GM12878 (cell line): Measurements from ENCODE around the gene DAPK3. TPM values are rescaled to one million over a fixed set of nuclear protein-coding genes. Genes with fewer than 3 reads are reported as not detected.

Experiments
- ATAC-seq: fragments of 200-7000 bp; cut with Tn5 transposase; 3 replicates; pipeline ENCODE4 v1.9.1; 2020; ENCODE audit warnings: mild to moderate bottlenecking, moderate library complexity
- BruUV-seq: library from RNA; stranded (reverse); fragments of 400-500 nt; replicated peaks from 2 replicates; lab custom pipeline; 2021; lab: Mats Ljungman, UMichigan
- CTCF ChIA-PET: fragments of 300-600 bp; sonication (Branson Sonifier 250); formaldehyde crosslinking; extraction: SDS; loops from one replicate; lab custom pipeline; 2021; ENCODE audit warnings: inconsistent platforms; lab: Yijun Ruan, JAX
- POLR2A ChIA-PET: fragments of 350-600 bp; formaldehyde crosslinking; extraction: SDS; loops from one replicate; lab custom pipeline; 2021; ENCODE audit warnings: inconsistent platforms; lab: Charles Lee
- RAD21 ChIA-PET: fragments of 300-600 bp; sonication (Branson Sonifier 250); formaldehyde crosslinking; loops from one replicate; lab custom pipeline; 2023; ENCODE audit warnings: antibody characterized with exemption; ENCODE audit not compliant: unreplicated experiment; lab: Charles Lee
- SMC1A ChIA-PET: fragments of 300-600 bp; sonication (Branson Sonifier 250); formaldehyde crosslinking; loops from one replicate; lab custom pipeline; 2023; ENCODE audit not compliant: unreplicated experiment, uncharacterized antibody; lab: Charles Lee
- DNase-seq: peaks from one replicate; pipeline ENCODE4 v3.0.0-alpha.2; 2011; ENCODE audit warnings: low read depth, low spot score
- FAIRE-seq: peaks from 3 replicates; lab custom pipeline; 2011; peaks lifted over from hg19 to GRCh38; lab: Jason Lieb, UNC
- H2AFZ ChIP-seq: 2 replicates; pipeline ENCODE4 v1.6.0; 2011; ENCODE audit warnings: low read depth, low read length, control low read depth; ENCODE audit not compliant: control insufficient read depth
- H3K27ac ChIP-seq: 2 replicates; pipeline ENCODE4 v1.5.1; 2011; ENCODE audit warnings: control low read depth; ENCODE audit not compliant: control insufficient read depth, insufficient read depth
- H3K27me3 ChIP-seq, 2 experiments: replicated peaks in 1 of 2; 2 replicates each; pipeline versions ENCODE4 v1.6.0 to v1.6.1; 2011; ENCODE audit warnings: low read length in 1 of 2; ENCODE audit not compliant: control insufficient read depth in 2 of 2, insufficient read depth in 2 of 2
- H3K36me3 ChIP-seq, 2 experiments: 2 replicates each; pipeline ENCODE4 v1.5.1; 2011; ENCODE audit warnings: low read length in 1 of 2; ENCODE audit not compliant: control insufficient read depth in 2 of 2, insufficient read depth in 2 of 2
- H3K4me1 ChIP-seq: 2 replicates; pipeline ENCODE4 v1.6.1; 2011; ENCODE audit warnings: mild to moderate bottlenecking, low read length, moderate library complexity, mixed read lengths; ENCODE audit not compliant: control insufficient read depth, insufficient read depth
- H3K4me2 ChIP-seq: 2 replicates; pipeline ENCODE4 v1.6.0; 2011; ENCODE audit warnings: control low read depth; ENCODE audit not compliant: control insufficient read depth, insufficient read depth
- H3K4me3 ChIP-seq: fragments of 200-600 bp; sonication (generic); 2 replicates; pipeline ENCODE4 v1.5.1; 2016
- H3K79me2 ChIP-seq: 2 replicates; pipeline ENCODE4 v1.6.0; 2011; ENCODE audit warnings: low read length; ENCODE audit not compliant: control insufficient read depth, insufficient read depth
- H3K9ac ChIP-seq: 2 replicates; pipeline ENCODE4 v1.8.0; 2011; ENCODE audit warnings: low read length, control low read depth, mixed read lengths; ENCODE audit not compliant: control insufficient read depth, insufficient read depth
- H3K9me3 ChIP-seq: replicated peaks from 3 replicates; pipeline ENCODE4 v1.5.1; 2011; ENCODE audit warnings: mild to moderate bottlenecking, low read length; ENCODE audit not compliant: control insufficient read depth, insufficient read depth
- H4K20me1 ChIP-seq: 2 replicates; pipeline ENCODE4 v1.6.0; 2011; ENCODE audit not compliant: control insufficient read depth, insufficient read depth
- BACH1 ChIP-seq: fragments of 450-650 bp; IDR thresholded peaks from 2 replicates; pipeline ENCODE4 v1.6.1; 2017; ENCODE audit warnings: mild to moderate bottlenecking, borderline replicate concordance
- CHD4 ChIP-seq: fragments of 200-600 bp; sonication (generic); IDR thresholded peaks from 2 replicates; pipeline ENCODE4 v1.6.1; 2016; ENCODE audit warnings: mild to moderate bottlenecking
- EGR1 ChIP-seq, 2 experiments: IDR thresholded peaks; 1 replicate in 1 of 2; 2 replicates in 1 of 2; pipeline ENCODE4 v1.6.1; 2011 to 2012; ENCODE audit warnings: low read depth in 2 of 2, low read length in 2 of 2, borderline replicate concordance in 1 of 2, mild to moderate bottlenecking in 1 of 2, moderate library complexity in 1 of 2
- GABPA ChIP-seq: IDR thresholded peaks from 2 replicates; pipeline ENCODE4 v1.6.1; 2014; ENCODE audit warnings: antibody characterized with exemption, low read depth, mild to moderate bottlenecking, inconsistent platforms
- IRF3 ChIP-seq: fragments of 450-650 bp; IDR thresholded peaks from 2 replicates; pipeline ENCODE4 v1.6.1; 2014; ENCODE audit warnings: mild to moderate bottlenecking
- MTA3 ChIP-seq: IDR thresholded peaks from 2 replicates; pipeline ENCODE4 v1.6.1; 2012; ENCODE audit warnings: low read length, inconsistent platforms, borderline replicate concordance
- NRF1 ChIP-seq: conservative IDR thresholded peaks from 2 replicates; pipeline ENCODE4 v1.6.1; 2011; ENCODE audit warnings: mild to moderate bottlenecking, low read depth, low read length, improper control_type of control experiment
- PRDM15 ChIP-seq: fragments of 450-650 bp; formaldehyde crosslinking; IDR thresholded peaks from 2 replicates; pipeline ENCODE4 v1.4.0; 2020; ENCODE audit warnings: mild to moderate bottlenecking, moderate library complexity
- RCOR1 ChIP-seq: conservative IDR thresholded peaks from 2 replicates; pipeline ENCODE4 v1.6.1; 2012; ENCODE audit warnings: low read depth, low read length, improper control_type of control experiment
- SMC3 ChIP-seq: IDR thresholded peaks from 2 replicates; pipeline ENCODE4 v1.6.1; 2011; ENCODE audit warnings: low read length, improper control_type of control experiment, borderline replicate concordance
- WGBS: methylation state at CpG from one replicate; pipeline ENCODE4 v1.1.6; 2016; ENCODE audit warnings: low lambda C conversion rate; ENCODE audit not compliant: insufficient replicate concordance, insufficient coverage; ENCODE audit errors: missing lambda C conversion rate; 5-methylcytosine and 5-hydroxymethylcytosine counted together
- in situ Hi-C: fragments of 300-500 bp; cut with MboI; formaldehyde crosslinking; loops from 9 replicates; pipeline ENCODE4 v1.14.3; 2018; ENCODE audit warnings: mixed read lengths
- intact Hi-C: fragments of 100-400 bp; cut with micrococcal nuclease; formaldehyde crosslinking; loops from one replicate; pipeline ENCODE4 v1.14.2; 2022; ENCODE audit not compliant: unreplicated experiment
- polyA plus RNA-seq, 11 experiments: library from polyadenylated mRNA; depleted of rRNA in 4 of 11; unstranded in 6 of 11; stranded (reverse) in 5 of 11; fragments of >200 nt; fragmentation: Nextera tagmentation in 4 of 11; fragmentation: Illumina TruSeq in 1 of 11; extraction: Ambion mirVana in 4 of 11; extraction: Trizol in 1 of 11; gene quantifications; 1 replicate in 1 of 11; 2 replicates in 10 of 11; pipeline versions ENCODE4 v1.2.1 to v1.2.3, GENCODE V29; 2011 to 2016; ENCODE audit warnings: inconsistent platforms in 2 of 11, missing spikeins in 2 of 11, low read depth in 1 of 11
- total RNA-seq, 4 experiments: library from RNA; depleted of rRNA in 3 of 4; stranded (reverse); fragments of >200 nt in 3 of 4; fragmentation: Illumina TruSeq in 1 of 4; extraction: Trizol in 1 of 4; gene quantifications; 2 replicates each; pipeline versions ENCODE4 v1.2.1 to v1.2.3, GENCODE V29; 2013 to 2021
- TF ChIP-seq, protein P1 (sequence below): IDR thresholded peaks from 2 replicates; pipeline ENCODE4 v1.6.1; 2012; ENCODE audit warnings: improper control_type of control experiment, low read depth, low read length; ENCODE audit not compliant: insufficient replicate concordance
- TF ChIP-seq, protein P2 (sequence below): fragments of 450-650 bp; IDR thresholded peaks from 2 replicates; pipeline ENCODE4 v1.6.1; 2016; ENCODE audit warnings: mild to moderate bottlenecking
- TF ChIP-seq, protein P3 (sequence below): IDR thresholded peaks from 2 replicates; pipeline ENCODE4 v1.6.1; 2012; ENCODE audit warnings: low read depth, low read length, improper control_type of control experiment

DAPK3 gene
- total and polyA plus RNA-seq, 10 of the 15 experiments (the other 5 are each of a cell fraction or from before 2014, with no cell fraction given) = 0.13 to 46.4 (median 24.8) TPM

- no peak for DNase-seq
- no peak overlapping the region for H3K4me3 ChIP-seq
- RAD21 ChIA-PET = no interaction called here
- no peaks in the 10 kb centered on the region for H3K27me3 ChIP-seq
- H3K36me3 ChIP-seq = peaks cover 0 to 3% of the 10 kb centered on the region in 2 experiments; a peak in 3 of 4 replicates
- FAIRE-seq = no peak
- POLR2A ChIA-PET = no interaction called here
- 90% methylated on average over 14 of the region's 17 CpGs for WGBS
- no peaks in the 10 kb centered on the region for H3K9me3 ChIP-seq
- no TSS peak for BruUV-seq
- CTCF ChIA-PET = no interaction called here
- H3K9ac ChIP-seq = no peak overlapping the region
- SMC1A ChIA-PET = no interaction called here
- intact Hi-C loops = no loop called here
- no peaks in the 10 kb centered on the region for H3K4me1 ChIP-seq
- no peak overlapping the region for H3K27ac ChIP-seq
- in situ Hi-C loops = no loop called here
- no peaks in the 10 kb centered on the region for H4K20me1 ChIP-seq
- H2AFZ ChIP-seq = no peak overlapping the region
- no peak for ATAC-seq
- H3K79me2 ChIP-seq = peaks cover 1% of the 10 kb centered on the region; the same call in 1 of the 2 replicates
- no peak overlapping the region for H3K4me2 ChIP-seq
- TF ChIP-seq PRDM15 = no peak
- TF ChIP-seq BACH1 = no peak
- TF ChIP-seq MTA3 = no peak
- TF ChIP-seq, protein P1, sequence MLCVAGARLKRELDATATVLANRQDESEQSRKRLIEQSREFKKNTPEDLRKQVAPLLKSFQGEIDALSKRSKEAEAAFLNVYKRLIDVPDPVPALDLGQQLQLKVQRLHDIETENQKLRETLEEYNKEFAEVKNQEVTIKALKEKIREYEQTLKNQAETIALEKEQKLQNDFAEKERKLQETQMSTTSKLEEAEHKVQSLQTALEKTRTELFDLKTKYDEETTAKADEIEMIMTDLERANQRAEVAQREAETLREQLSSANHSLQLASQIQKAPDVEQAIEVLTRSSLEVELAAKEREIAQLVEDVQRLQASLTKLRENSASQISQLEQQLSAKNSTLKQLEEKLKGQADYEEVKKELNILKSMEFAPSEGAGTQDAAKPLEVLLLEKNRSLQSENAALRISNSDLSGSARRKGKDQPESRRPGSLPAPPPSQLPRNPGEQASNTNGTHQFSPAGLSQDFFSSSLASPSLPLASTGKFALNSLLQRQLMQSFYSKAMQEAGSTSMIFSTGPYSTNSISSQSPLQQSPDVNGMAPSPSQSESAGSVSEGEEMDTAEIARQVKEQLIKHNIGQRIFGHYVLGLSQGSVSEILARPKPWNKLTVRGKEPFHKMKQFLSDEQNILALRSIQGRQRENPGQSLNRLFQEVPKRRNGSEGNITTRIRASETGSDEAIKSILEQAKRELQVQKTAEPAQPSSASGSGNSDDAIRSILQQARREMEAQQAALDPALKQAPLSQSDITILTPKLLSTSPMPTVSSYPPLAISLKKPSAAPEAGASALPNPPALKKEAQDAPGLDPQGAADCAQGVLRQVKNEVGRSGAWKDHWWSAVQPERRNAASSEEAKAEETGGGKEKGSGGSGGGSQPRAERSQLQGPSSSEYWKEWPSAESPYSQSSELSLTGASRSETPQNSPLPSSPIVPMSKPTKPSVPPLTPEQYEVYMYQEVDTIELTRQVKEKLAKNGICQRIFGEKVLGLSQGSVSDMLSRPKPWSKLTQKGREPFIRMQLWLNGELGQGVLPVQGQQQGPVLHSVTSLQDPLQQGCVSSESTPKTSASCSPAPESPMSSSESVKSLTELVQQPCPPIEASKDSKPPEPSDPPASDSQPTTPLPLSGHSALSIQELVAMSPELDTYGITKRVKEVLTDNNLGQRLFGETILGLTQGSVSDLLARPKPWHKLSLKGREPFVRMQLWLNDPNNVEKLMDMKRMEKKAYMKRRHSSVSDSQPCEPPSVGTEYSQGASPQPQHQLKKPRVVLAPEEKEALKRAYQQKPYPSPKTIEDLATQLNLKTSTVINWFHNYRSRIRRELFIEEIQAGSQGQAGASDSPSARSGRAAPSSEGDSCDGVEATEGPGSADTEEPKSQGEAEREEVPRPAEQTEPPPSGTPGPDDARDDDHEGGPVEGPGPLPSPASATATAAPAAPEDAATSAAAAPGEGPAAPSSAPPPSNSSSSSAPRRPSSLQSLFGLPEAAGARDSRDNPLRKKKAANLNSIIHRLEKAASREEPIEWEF = no peak
- TF ChIP-seq CHD4 = no peak
- TF ChIP-seq EGR1 (IDR thresholded peaks at IDR 0.05; ENCODE audit: borderline replicate concordance in 1 of 2, low read depth in 2 of 2, low read length in 2 of 2) = no peak
- no peak for TF ChIP-seq GABPA
- TF ChIP-seq NRF1 = no peak
- TF ChIP-seq IRF3 = no peak
- no peak for TF ChIP-seq RCOR1
- TF ChIP-seq, protein P2, sequence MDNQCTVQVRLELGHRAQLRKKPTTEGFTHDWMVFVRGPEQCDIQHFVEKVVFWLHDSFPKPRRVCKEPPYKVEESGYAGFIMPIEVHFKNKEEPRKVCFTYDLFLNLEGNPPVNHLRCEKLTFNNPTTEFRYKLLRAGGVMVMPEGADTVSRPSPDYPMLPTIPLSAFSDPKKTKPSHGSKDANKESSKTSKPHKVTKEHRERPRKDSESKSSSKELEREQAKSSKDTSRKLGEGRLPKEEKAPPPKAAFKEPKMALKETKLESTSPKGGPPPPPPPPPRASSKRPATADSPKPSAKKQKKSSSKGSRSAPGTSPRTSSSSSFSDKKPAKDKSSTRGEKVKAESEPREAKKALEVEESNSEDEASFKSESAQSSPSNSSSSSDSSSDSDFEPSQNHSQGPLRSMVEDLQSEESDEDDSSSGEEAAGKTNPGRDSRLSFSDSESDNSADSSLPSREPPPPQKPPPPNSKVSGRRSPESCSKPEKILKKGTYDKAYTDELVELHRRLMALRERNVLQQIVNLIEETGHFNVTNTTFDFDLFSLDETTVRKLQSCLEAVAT = no peak
- no peak for TF ChIP-seq SMC3
- TF ChIP-seq, protein P3, sequence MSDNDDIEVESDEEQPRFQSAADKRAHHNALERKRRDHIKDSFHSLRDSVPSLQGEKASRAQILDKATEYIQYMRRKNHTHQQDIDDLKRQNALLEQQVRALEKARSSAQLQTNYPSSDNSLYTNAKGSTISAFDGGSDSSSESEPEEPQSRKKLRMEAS = no peak
Measured at GRCh38 chr19:4019578-4019977, 48.7 kb upstream of the DAPK3 start.
